Erythroblast (primary cell): Measurements from ENCODE around the gene FAM149A.

Experiments used
- GATA1 ChIP-seq: IDR thresholded peaks from 2 replicates; pipeline ENCODE4 v1.6.1; 2011; ENCODE audit warnings: low read depth, mild to moderate bottlenecking, control low read depth, low read length, moderate library complexity
- POLR2A ChIP-seq: IDR thresholded peaks from 2 replicates; pipeline ENCODE4 v1.6.1; 2011; ENCODE audit warnings: mild to moderate bottlenecking, low read length

GRCh38 chr4:186134257-186134656, 29.8 kb downstream of the FAM149A start:
- no peak for TF ChIP-seq POLR2A
- TF ChIP-seq GATA1 = no peak
